K562 (cell line): Measurements from ENCODE around the gene ELF5. TPM values are rescaled to one million over a fixed set of nuclear protein-coding genes. Genes with fewer than 3 reads are reported as not detected.

Experiments used
- ATAC-seq: fragments of 200-7000 bp; cut with Tn5 transposase; 3 replicates; pipeline ENCODE4 v1.9.1; 2020; ENCODE audit warnings: moderate library complexity
- BruUV-seq: library from RNA; stranded (reverse); fragments of 400-500 nt; replicated peaks from 2 replicates; lab custom pipeline; 2021; lab: Mats Ljungman, UMichigan
- CTCF ChIA-PET: fragments of 300-600 bp; formaldehyde crosslinking; extraction: SDS; loops from one replicate; lab custom pipeline; 2021; ENCODE audit warnings: low intra/inter-chr PET ratio; lab: Yijun Ruan, JAX
- POLR2A ChIA-PET: fragments of 300-600, 350-650 bp; sonication (Branson Sonifier 250); formaldehyde crosslinking; extraction: SDS; loops from one replicate; lab custom pipeline; 2021; ENCODE audit warnings: antibody characterized with exemption, inconsistent platforms; lab: Yijun Ruan, JAX
- DNase-seq, 4 experiments: peaks; one replicate each; pipeline versions ENCODE4 v3.0.0 to v3.0.0-alpha.2; 2011 to 2018; ENCODE audit warnings: low spot score in 3 of 4, mixed read lengths in 3 of 4; ENCODE audit errors: extremely low read depth in 1 of 4
- FAIRE-seq: peaks from 2 replicates; lab custom pipeline; 2011; peaks lifted over from hg19 to GRCh38; lab: Jason Lieb, UNC
- H2AFZ ChIP-seq: 2 replicates; pipeline ENCODE4 v1.6.0; 2011; ENCODE audit warnings: low read depth, low read length, control low read depth, inconsistent platforms
- H3K27ac ChIP-seq: fragments of 200-600 bp; 3 replicates; pipeline ENCODE4 v1.8.0; 2011; ENCODE audit warnings: low read depth, mild to moderate bottlenecking, control low read depth, inconsistent platforms, low read length, moderate library complexity, mixed read lengths; ENCODE audit errors: extremely low read depth
- H3K27me3 ChIP-seq, 2 experiments: fragments of 300-600 bp in 1 of 2; 2 replicates in 1 of 2; 3 replicates in 1 of 2; pipeline versions ENCODE4 v1.6.0 to v1.8.0; 2011; ENCODE audit warnings: inconsistent platforms in 2 of 2, low read length in 2 of 2, mild to moderate bottlenecking in 1 of 2, mixed read lengths in 1 of 2, moderate library complexity in 1 of 2; ENCODE audit not compliant: control insufficient read depth in 2 of 2, insufficient read depth in 2 of 2
- H3K36me3 ChIP-seq: fragments of 300-600 bp; 3 replicates; pipeline ENCODE4 v1.8.0; 2011; ENCODE audit warnings: mild to moderate bottlenecking, low read length, inconsistent platforms; ENCODE audit not compliant: control insufficient read depth, insufficient read depth
- H3K4me1 ChIP-seq, 2 experiments: fragments of 200-600 bp in 1 of 2; replicated peaks in 1 of 2; 2 replicates in 1 of 2; 3 replicates in 1 of 2; pipeline versions ENCODE4 v1.5.1 to v1.8.0; 2011; ENCODE audit warnings: inconsistent platforms in 2 of 2, low read length in 2 of 2, mild to moderate bottlenecking in 1 of 2, mixed read lengths in 1 of 2, moderate library complexity in 1 of 2; ENCODE audit not compliant: control insufficient read depth in 2 of 2, insufficient read depth in 2 of 2
- H3K4me2 ChIP-seq: 2 replicates; pipeline ENCODE4 v1.6.1; 2011; ENCODE audit warnings: low read length, control low read depth, inconsistent platforms, mixed read lengths; ENCODE audit not compliant: insufficient read depth
- H3K4me3 ChIP-seq: fragments of 200-600 bp; sonication (generic), shearing (Covaris generic); 2 replicates; pipeline ENCODE4 v1.5.1; 2016; ENCODE audit warnings: control low read depth, inconsistent platforms
- H3K79me2 ChIP-seq: fragments of 200-600 bp; 3 replicates; pipeline ENCODE4 v1.8.0; 2011; ENCODE audit warnings: low read length, inconsistent platforms; ENCODE audit not compliant: control insufficient read depth, insufficient read depth
- H3K9ac ChIP-seq, 2 experiments: 2 replicates each; pipeline versions ENCODE4 v1.6.0 to v1.6.1; 2011; ENCODE audit warnings: low read depth in 2 of 2, low read length in 2 of 2, control low read depth in 1 of 2, inconsistent platforms in 1 of 2, mild to moderate bottlenecking in 1 of 2, mixed read lengths in 1 of 2; ENCODE audit not compliant: insufficient read depth in 1 of 2
- H3K9me1 ChIP-seq: one replicate; pipeline ENCODE4 v1.6.0; 2011; ENCODE audit warnings: inconsistent platforms, mild to moderate bottlenecking, low read length, moderate library complexity; ENCODE audit not compliant: control insufficient read depth, insufficient read depth
- H3K9me3 ChIP-seq: replicated peaks from 2 replicates; pipeline ENCODE4 v1.5.1; 2011; ENCODE audit warnings: low read depth, low read length, inconsistent platforms; ENCODE audit not compliant: control insufficient read depth, insufficient read depth
- H4K20me1 ChIP-seq: replicated peaks from 2 replicates; pipeline ENCODE4 v1.6.1; 2011; ENCODE audit warnings: low read length, inconsistent platforms, mixed read lengths; ENCODE audit not compliant: control insufficient read depth, insufficient read depth
- CBX3 ChIP-seq, 2 experiments: IDR thresholded peaks; 1 replicate in 1 of 2; 2 replicates in 1 of 2; pipeline ENCODE4 v1.6.1; 2012; ENCODE audit warnings: inconsistent platforms in 2 of 2, low read length in 2 of 2, borderline replicate concordance in 1 of 2, control low read depth in 1 of 2
- EHMT2 ChIP-seq: fragments of 450-650 bp; IDR thresholded peaks from 2 replicates; pipeline ENCODE4 v1.6.1; 2018; ENCODE audit warnings: antibody characterized with exemption
- HDGF ChIP-seq: fragments of 450-650 bp; IDR thresholded peaks from 2 replicates; pipeline ENCODE4 v1.6.1; 2016
- HSF4 ChIP-seq: fragments of 250-450 bp; sonication (Bioruptor Pico); IDR thresholded peaks from 2 replicates; pipeline ENCODE4 v2.1.2; 2022; ENCODE audit warnings: mild to moderate bottlenecking, moderate library complexity, borderline replicate concordance
- PURB ChIP-seq: sonication (generic); formaldehyde crosslinking; IDR thresholded peaks from 2 replicates; pipeline ENCODE4 v1.9.0; 2021; ENCODE audit warnings: low read depth, mild to moderate bottlenecking, missing genetic modification reagents
- RFX7 ChIP-seq: fragments of 250-450 bp; sonication (Bioruptor Pico); IDR thresholded peaks from 2 replicates; pipeline ENCODE4 v1.5.1; 2021; ENCODE audit warnings: mild to moderate bottlenecking
- WGBS: fragments of 100-300 bp; shearing (Covaris generic); methylation state at CpG from one replicate; pipeline ENCODE4 v1.1.6; 2016; ENCODE audit warnings: low coverage, mixed read lengths; ENCODE audit not compliant: insufficient coverage; ENCODE audit errors: missing lambda C conversion rate; 5-methylcytosine and 5-hydroxymethylcytosine counted together
- in situ Hi-C: fragments of 300-500 bp; cut with MboI; formaldehyde crosslinking; loops from 4 replicates; pipeline ENCODE4 v1.15.0; 2018; ENCODE audit warnings: inconsistent platforms, mixed read lengths
- intact Hi-C: fragments of 100-400 bp; cut with micrococcal nuclease; formaldehyde crosslinking; loops from 2 replicates; pipeline ENCODE4 v1.14.2; 2022
- polyA plus RNA-seq, 8 experiments: library from polyadenylated mRNA; depleted of rRNA in 4 of 8; stranded (reverse) in 5 of 8; unstranded in 3 of 8; fragments of >200 nt; fragmentation: Nextera tagmentation in 2 of 8; fragmentation: Illumina TruSeq in 1 of 8; extraction: Ambion mirVana in 2 of 8; extraction: Trizol in 1 of 8; gene quantifications; 2 replicates each; pipeline versions ENCODE4 v1.2.1 to v1.2.3, GENCODE V29; 2011 to 2014; ENCODE audit warnings: inconsistent platforms in 1 of 8, missing spikeins in 1 of 8
- total RNA-seq, 7 experiments: library from RNA; depleted of rRNA in 6 of 7; stranded (reverse); fragments of >200 nt in 6 of 7; fragmentation: Illumina TruSeq in 2 of 7; extraction: Trizol in 2 of 7; gene quantifications; 2 replicates each; pipeline versions ENCODE4 v1.2.1 to v1.2.3, GENCODE V29; 2011 to 2021; ENCODE audit warnings: low replicate concordance in 1 of 7
- TF ChIP-seq, protein P1 (sequence below): fragments of 450-650 bp; IDR thresholded peaks from 2 replicates; pipeline ENCODE4 v1.6.1; 2016; ENCODE audit warnings: mild to moderate bottlenecking

ELF5 gene
- total and polyA plus RNA-seq, 9 of the 15 experiments (the other 6 are each of a cell fraction or from before 2014, with no cell fraction given), result not detected

DNA sequence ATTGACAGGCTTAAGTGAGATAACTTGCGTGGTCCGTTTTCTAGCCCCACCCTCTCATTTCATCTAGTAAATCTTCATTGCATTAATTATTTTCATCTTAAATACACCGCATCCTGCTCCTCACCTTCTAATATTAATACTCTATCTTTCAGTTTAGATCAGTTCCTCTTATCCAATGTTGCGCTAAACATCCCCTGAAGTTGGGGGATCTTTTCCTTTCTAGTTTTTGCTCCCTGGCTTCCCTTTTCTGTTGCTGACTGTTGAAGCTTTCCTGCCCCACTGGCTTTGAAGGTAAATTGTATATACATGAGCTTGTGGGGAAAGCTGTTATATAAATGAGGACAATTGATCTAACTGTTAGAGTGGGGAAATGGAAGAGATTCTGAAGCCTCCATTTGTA lies 67.6 kb downstream of the ELF5 start:
- no peak for TF ChIP-seq HDGF
- BruUV-seq, result no TSS peak
- peaks cover 77% of the 10 kb centered on the region for H3K79me2 ChIP-seq
- H3K27me3 ChIP-seq, result no peaks in the 10 kb centered on the region
- no peaks in the 10 kb centered on the region for H3K9me1 ChIP-seq
- FAIRE-seq, result no peak
- peaks cover 2 to 20% of the 10 kb centered on the region in 2 experiments; a peak in 3 of 5 replicates for H3K4me1 ChIP-seq
- no peak for ATAC-seq
- H3K27ac ChIP-seq, result no peak overlapping the region
- H3K4me2 ChIP-seq, result peak overlapping the region; percentile 19; the same call in 1 of the 2 replicates
- intact Hi-C loops, result no loop called here
- POLR2A ChIA-PET, result no interaction called here
- H3K9ac ChIP-seq, result no peak overlapping the region
- CTCF ChIA-PET, result interaction anchor here (0.5 kb wide), 1 partner anchor 22 kb away, joined by 3 read pairs; no protein-coding TSS in a partner anchor
- peaks cover 45% of the 10 kb centered on the region for H3K36me3 ChIP-seq
- no peak overlapping the region for H3K4me3 ChIP-seq
- in situ Hi-C loops, result no loop called here
- no peaks in the 10 kb centered on the region for H3K9me3 ChIP-seq
- 74% methylated on average over 4 of the region's 4 CpGs for WGBS
- no peak for DNase-seq
- H2AFZ ChIP-seq, result no peak overlapping the region
- H4K20me1 ChIP-seq, result no peaks in the 10 kb centered on the region

DNA sequence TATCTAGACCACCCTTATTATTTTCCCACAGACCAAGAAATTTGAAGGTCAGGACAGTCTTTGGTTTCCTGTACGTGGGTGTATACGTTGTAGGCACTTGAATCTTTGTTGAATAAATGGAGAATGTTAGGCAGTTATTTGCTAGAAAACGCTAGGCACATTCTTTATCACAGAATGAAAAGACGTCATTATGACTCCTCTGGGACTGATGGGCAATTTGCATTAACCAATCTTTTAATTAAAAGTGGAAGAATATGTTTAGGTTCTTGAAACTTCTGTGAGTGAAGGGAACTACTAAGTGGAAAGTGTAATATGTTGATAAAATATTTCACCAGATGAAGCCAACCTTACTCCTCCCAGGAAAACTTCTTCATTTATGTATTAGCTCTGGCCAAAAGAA lies 69.2 kb downstream of the ELF5 start:
- POLR2A ChIA-PET, result no interaction called here
- H3K79me2 ChIP-seq, result peaks cover 92% of the 10 kb centered on the region
- CTCF ChIA-PET, result no interaction called here
- peaks cover 32% of the 10 kb centered on the region for H3K36me3 ChIP-seq
- in situ Hi-C loops (no loop called here), intact Hi-C loops (no loop called here)
- no peak for ATAC-seq
- 76% methylated on average over 4 of the region's 4 CpGs for WGBS
- DNase-seq, result no peak
- no peaks in the 10 kb centered on the region for H4K20me1 ChIP-seq
- H3K4me1 ChIP-seq, result peaks cover 2 to 28% of the 10 kb centered on the region in 2 experiments; a peak in 3 of 5 replicates
- H2AFZ ChIP-seq, result no peak overlapping the region
- no peak overlapping the region for H3K4me3 ChIP-seq
- no peaks in the 10 kb centered on the region for H3K9me3 ChIP-seq
- no peaks in the 10 kb centered on the region for H3K9me1 ChIP-seq
- H3K9ac ChIP-seq, result no peak overlapping the region
- FAIRE-seq, result no peak
- no TSS peak for BruUV-seq
- no peaks in the 10 kb centered on the region for H3K27me3 ChIP-seq
- H3K4me2 ChIP-seq, result no peak overlapping the region
- no peak overlapping the region for H3K27ac ChIP-seq
- TF ChIP-seq CBX3 (IDR thresholded peaks at IDR 0.05; ENCODE audit: borderline replicate concordance in 1 of 2, low read length in 2 of 2) (no peak), PURB (no peak), EHMT2 (no peak), HSF4 (CRISPR knock-in tag) (no peak), RFX7 (CRISPR knock-in tag) (no peak)
- TF ChIP-seq, protein P1, sequence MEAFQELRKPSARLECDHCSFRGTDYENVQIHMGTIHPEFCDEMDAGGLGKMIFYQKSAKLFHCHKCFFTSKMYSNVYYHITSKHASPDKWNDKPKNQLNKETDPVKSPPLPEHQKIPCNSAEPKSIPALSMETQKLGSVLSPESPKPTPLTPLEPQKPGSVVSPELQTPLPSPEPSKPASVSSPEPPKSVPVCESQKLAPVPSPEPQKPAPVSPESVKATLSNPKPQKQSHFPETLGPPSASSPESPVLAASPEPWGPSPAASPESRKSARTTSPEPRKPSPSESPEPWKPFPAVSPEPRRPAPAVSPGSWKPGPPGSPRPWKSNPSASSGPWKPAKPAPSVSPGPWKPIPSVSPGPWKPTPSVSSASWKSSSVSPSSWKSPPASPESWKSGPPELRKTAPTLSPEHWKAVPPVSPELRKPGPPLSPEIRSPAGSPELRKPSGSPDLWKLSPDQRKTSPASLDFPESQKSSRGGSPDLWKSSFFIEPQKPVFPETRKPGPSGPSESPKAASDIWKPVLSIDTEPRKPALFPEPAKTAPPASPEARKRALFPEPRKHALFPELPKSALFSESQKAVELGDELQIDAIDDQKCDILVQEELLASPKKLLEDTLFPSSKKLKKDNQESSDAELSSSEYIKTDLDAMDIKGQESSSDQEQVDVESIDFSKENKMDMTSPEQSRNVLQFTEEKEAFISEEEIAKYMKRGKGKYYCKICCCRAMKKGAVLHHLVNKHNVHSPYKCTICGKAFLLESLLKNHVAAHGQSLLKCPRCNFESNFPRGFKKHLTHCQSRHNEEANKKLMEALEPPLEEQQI, result no peak
